Adrenal gland (tissue), 12 donors: ENCODE data around the gene HENMT1. TPM values are rescaled to one million over a fixed set of nuclear protein-coding genes. Genes with fewer than 3 reads are reported as not detected.

ENCODE experiments used
- DNase-seq, 7 donors: peaks; one replicate each; pipeline ENCODE4 v3.0.0-alpha.2; 2019 to 2020
- H3K27ac ChIP-seq, 5 donors: fragments of 200-600 bp; sonication (generic) in 4 of 5; 1 replicate in 3 of 5; 2 replicates in 2 of 5; pipeline versions ENCODE4 v1.5.1 to v1.8.0; 2016 to 2020; ENCODE audit warnings: mild to moderate bottlenecking in 1 of 5
- H3K27me3 ChIP-seq: fragments of 200-600 bp; 2 replicates; pipeline ENCODE4 v1.8.0; 2021
- H3K36me3 ChIP-seq, 2 donors: fragments of 200-600 bp; replicated peaks in 1 of 2; 1 replicate in 1 of 2; 2 replicates in 1 of 2; pipeline versions ENCODE4 v1.5.1 to v1.8.0; 2018 to 2022
- H3K4me1 ChIP-seq, 2 donors: fragments of 200-600 bp; replicated peaks in 1 of 2; 1 replicate in 1 of 2; 2 replicates in 1 of 2; pipeline versions ENCODE4 v1.5.1 to v1.8.0; 2018 to 2021
- H3K4me3 ChIP-seq, 4 donors: fragments of 200-600 bp; sonication (generic) in 3 of 4; one replicate each; pipeline ENCODE4 v1.5.1; 2016 to 2018
- H3K9me3 ChIP-seq, 3 donors: fragments of 200-600 bp; sonication (generic) in 1 of 3; replicated peaks in 1 of 3; 1 replicate in 2 of 3; 2 replicates in 1 of 3; pipeline versions ENCODE4 v1.5.1 to v1.8.0; 2016 to 2021
- CTCF ChIP-seq, 6 experiments: fragments of 450-650 bp in 4 of 6; fragments of 200-600 bp in 2 of 6; sonication (generic) in 1 of 6; IDR thresholded peaks; 1 replicate in 5 of 6; 2 replicates in 1 of 6; pipeline versions ENCODE4 v1.5.1 to v1.8.0; 2016 to 2021; ENCODE audit warnings: antibody characterized with exemption in 6 of 6, mild to moderate bottlenecking in 2 of 6, moderate library complexity in 1 of 6
- POLR2A ChIP-seq, 2 donors: fragments of 450-650 bp; IDR thresholded peaks; one replicate each; pipeline ENCODE4 v1.6.1; 2017; ENCODE audit warnings: antibody characterized with exemption in 2 of 2, mild to moderate bottlenecking in 2 of 2, moderate library complexity in 1 of 2
- WGBS, 4 donors: extraction: QIAGEN DNeasy Blood & Tissue Kit in 2 of 4; methylation state at CpG; one replicate each; pipeline versions ENCODE4 v1.1.5 to v1.1.7; 2013 to 2017; 5-methylcytosine and 5-hydroxymethylcytosine counted together
- intact Hi-C, 2 donors: fragments of 100-400 bp; cut with DNase I; formaldehyde crosslinking; loops; one replicate each; pipeline versions ENCODE4 v1.14.1 to v1.15.0; 2022 to 2023
- polyA plus RNA-seq, 3 donors: library from polyadenylated mRNA; stranded (reverse); fragments of 200-250 nt in 2 of 3; fragments of 350-450 nt in 1 of 3; fragmentation: Illumina TruSeq in 1 of 3; extraction: RNeasy Lipid Tissue Mini Kit (QIAGEN cat#74804) in 1 of 3; gene quantifications; one replicate each; pipeline ENCODE4 v1.2.3, GENCODE V29; 2013 to 2014
- total RNA-seq, 9 donors: library from RNA; depleted of rRNA in 4 of 9; stranded (reverse); fragments of >200 nt in 4 of 9; fragments of 120-200 nt in 1 of 9; fragmentation: NEBNext Ultra II Directional in 1 of 9; extraction: Animal tissue kit (Norgen Biotek cat#: 25700) in 1 of 9; gene quantifications; one replicate each; pipeline versions ENCODE4 v1.1.0 to v1.2.4, GENCODE V29; 2013 to 2023
- donor health status: healthy with polysubstance abuse.
- donor health status: Bipolar disorder and iron deficiency.
- donor health status: DM: yes; HTN: yes; CAD: no.
- donor health status: DM: no; HTN: no; CAD: no.
- donor health status: DM: no; HTN: no; CAD: no.
- donor health status: DM: yes; HTN: yes; CAD: no.

HENMT1 gene
- total and polyA plus RNA-seq, 12 donors: 1.2 to 22.2 (median 3.4) TPM

DNA sequence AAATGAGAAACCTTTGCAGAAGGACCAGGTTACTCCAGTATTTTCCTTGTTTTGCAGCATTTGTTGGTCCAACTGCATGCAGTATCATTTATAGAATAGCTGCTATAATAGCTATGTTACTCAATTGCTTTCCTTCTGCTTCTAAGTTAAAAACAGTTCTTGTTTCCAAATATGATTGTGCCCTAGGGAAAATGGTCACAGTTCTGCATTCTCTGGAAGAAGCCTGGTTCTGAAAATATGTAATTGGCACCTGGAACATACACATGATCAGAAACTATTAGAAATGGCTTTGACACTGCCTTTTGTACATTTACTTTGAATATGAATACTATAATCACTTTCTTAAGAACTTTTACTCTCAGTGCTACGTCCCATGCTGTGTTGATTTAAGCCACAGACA is 33.6 kb downstream of the HENMT1 start:
- no peak for DNase-seq
- intact Hi-C loops: no loop called here
- H3K27ac ChIP-seq: no peak overlapping the region
- TF ChIP-seq CTCF (IDR thresholded peaks at IDR 0.05): no peak
- no peak for TF ChIP-seq POLR2A (IDR thresholded peaks at IDR 0.05)
- H3K27me3 ChIP-seq: no peaks in the 10 kb centered on the region
- 73 to 92% (median 88%) methylated on average over 1 of the region's 1 CpG for WGBS, 4 donors
- no peaks in the 10 kb centered on the region for H3K4me1 ChIP-seq
- H3K9me3 ChIP-seq: no peaks in the 10 kb centered on the region
- H3K4me3 ChIP-seq: no peak overlapping the region
- no peaks in the 10 kb centered on the region for H3K36me3 ChIP-seq

DNA sequence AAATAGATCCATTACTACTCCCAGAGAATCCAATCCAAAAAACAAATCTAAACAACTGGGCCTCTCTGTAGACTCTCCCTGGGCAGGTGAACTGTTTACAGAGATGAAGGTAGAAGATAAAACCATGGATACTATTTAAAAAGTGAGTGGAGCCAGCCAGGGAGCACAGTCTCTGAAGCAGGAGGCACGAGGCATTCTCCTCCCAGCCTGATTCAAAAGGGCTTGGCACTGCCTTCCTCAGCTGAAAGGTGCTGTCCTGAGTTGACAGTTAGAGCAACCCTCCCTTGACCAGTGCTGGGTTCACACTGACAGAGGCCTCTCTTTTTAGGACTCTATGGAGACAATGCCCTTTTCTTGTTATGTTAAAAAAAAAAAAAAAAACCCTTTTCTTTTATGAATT is 36.8 kb downstream of the HENMT1 start:
- Histone ChIP-seq H3K9me3 (no peaks in the 10 kb centered on the region), H3K4me1 (no peaks in the 10 kb centered on the region), H3K4me3 (no peak overlapping the region), H3K27me3 (no peaks in the 10 kb centered on the region), H3K27ac (no peak overlapping the region), H3K36me3 (no peaks in the 10 kb centered on the region)
- TF ChIP-seq CTCF (IDR thresholded peaks at IDR 0.05): no peak
- TF ChIP-seq POLR2A (IDR thresholded peaks at IDR 0.05): no peak
- no peak for DNase-seq
- intact Hi-C loops: no loop called here
- 73 to 92% (median 84%) methylated on average over 1 of the region's 1 CpG for WGBS, 4 donors

- Histone ChIP-seq H3K4me3 (no peak overlapping the region), H3K4me1 (no peaks in the 10 kb centered on the region), H3K9me3 (no peaks in the 10 kb centered on the region), H3K27me3 (no peaks in the 10 kb centered on the region), H3K36me3 (peaks cover 0 to 2% of the 10 kb centered on the region in 2 donors), H3K27ac (no peak overlapping the region)
- no peak for DNase-seq
- WGBS, 4 donors: 80 to 92% (median 88%) methylated on average over 2 of the region's 2 CpGs
- intact Hi-C loops: no loop called here
- TF ChIP-seq CTCF (IDR thresholded peaks at IDR 0.05): no peak
- no peak for TF ChIP-seq POLR2A (IDR thresholded peaks at IDR 0.05)
These were observed 43.2 kb downstream of the HENMT1 start for GRCh38 chr1:108617724-108618056.

DNA sequence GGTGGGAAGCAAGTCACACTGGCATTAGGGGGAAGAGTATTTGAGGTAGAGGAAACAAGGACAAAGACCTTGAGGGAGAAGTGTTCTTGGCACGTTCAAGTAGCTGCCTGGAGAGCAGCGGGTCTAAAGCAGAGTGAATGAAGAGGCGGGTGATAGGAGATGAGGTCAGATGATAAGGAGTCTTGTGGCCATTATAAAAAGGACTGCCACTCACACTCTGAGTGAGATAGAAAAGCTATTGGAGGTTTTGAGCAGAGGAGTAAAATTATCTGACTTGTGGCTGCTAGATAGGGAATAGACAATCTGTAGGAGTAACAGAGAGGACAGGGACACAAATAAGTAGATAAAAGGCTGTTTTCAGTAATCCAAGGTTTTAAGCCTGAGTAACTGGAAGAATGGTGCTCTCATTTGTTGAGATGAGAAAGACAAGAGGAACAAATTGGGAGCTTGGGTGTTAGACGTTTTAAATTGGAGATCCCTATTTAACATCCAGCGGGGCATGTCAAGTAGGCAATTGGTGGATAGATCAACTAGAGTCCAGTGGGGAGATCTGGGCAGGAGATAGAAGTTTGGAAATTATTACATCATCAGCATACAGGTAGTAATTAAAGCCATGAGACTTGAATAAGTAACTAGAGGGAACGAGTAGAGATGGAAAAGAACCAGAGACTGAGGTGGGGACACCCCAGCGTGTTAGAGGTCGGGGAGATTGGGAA is 43.7 kb downstream of the HENMT1 start:
- whole genome bisulfite sequencing, 4 donors: 84 to 87% (median 85%) methylated on average over 8 of the region's 8 CpGs
- H3K4me1 ChIP-seq: no peaks in the 10 kb centered on the region
- H3K27me3 ChIP-seq: no peaks in the 10 kb centered on the region
- TF ChIP-seq CTCF (IDR thresholded peaks at IDR 0.05) (no peak), POLR2A (IDR thresholded peaks at IDR 0.05) (no peak)
- H3K36me3 ChIP-seq: peaks cover 0 to 6% of the 10 kb centered on the region in 2 donors
- no peaks in the 10 kb centered on the region for H3K9me3 ChIP-seq
- no peak for DNase-seq
- no peak overlapping the region for H3K27ac ChIP-seq
- intact Hi-C loops: no loop called here
- no peak overlapping the region for H3K4me3 ChIP-seq
